Neural cell (in vitro differentiated cells): ENCODE measurements around the gene WNK2. TPM values are rescaled to one million over a fixed set of nuclear protein-coding genes. Genes with fewer than 3 reads are reported as not detected.
A peak's percentile ranks its signal among the peaks of the same experiment; 100 is the strongest.

Source experiments
- H2AFZ ChIP-seq: fragments of 200-600, 300-800 bp; sonication (generic), shearing (Covaris generic); 2 replicates; pipeline ENCODE4 v1.6.0; 2014; ENCODE audit warnings: low read depth, mild to moderate bottlenecking, antibody characterized with exemption, low read length, moderate library complexity
- H3F3A ChIP-seq: fragments of 200-600 bp; shearing (Covaris generic); 2 replicates; pipeline ENCODE4 v1.6.1; 2016; ENCODE audit warnings: mild to moderate bottlenecking, moderate library complexity, mixed read lengths, antibody characterized with exemption, low read length; ENCODE audit not compliant: insufficient read depth, poor library complexity, severe bottlenecking
- H3K27ac ChIP-seq: fragments of 200-600, 300-800 bp; sonication (generic), shearing (Covaris generic); 2 replicates; pipeline ENCODE4 v1.5.1; 2014; ENCODE audit warnings: mild to moderate bottlenecking, low read length, moderate library complexity
- H3K27me3 ChIP-seq: fragments of 300-800, 200-600 bp; sonication (generic), shearing (Covaris generic); 2 replicates; pipeline ENCODE4 v1.6.0; 2014; ENCODE audit warnings: mild to moderate bottlenecking, low read depth, low read length, moderate library complexity; ENCODE audit not compliant: insufficient read depth
- H3K36me3 ChIP-seq: fragments of 300-800, 200-600 bp; sonication (generic), shearing (Covaris generic); 2 replicates; pipeline ENCODE4 v1.5.1; 2014; ENCODE audit warnings: mild to moderate bottlenecking, antibody characterized with exemption, low read length, moderate library complexity; ENCODE audit not compliant: insufficient read depth
- H3K4me2 ChIP-seq: fragments of 300-800, 200-600 bp; sonication (generic), shearing (Covaris generic); 2 replicates; pipeline ENCODE4 v1.6.0; 2014; ENCODE audit warnings: mild to moderate bottlenecking, low read length
- H3K4me3 ChIP-seq: fragments of 300-800, 200-600 bp; sonication (generic), shearing (Covaris generic); 2 replicates; pipeline ENCODE4 v1.5.1; 2014; ENCODE audit warnings: mild to moderate bottlenecking, low read length, moderate library complexity
- H3K79me2 ChIP-seq: fragments of 200-600 bp; shearing (Covaris generic); replicated peaks from 2 replicates; pipeline ENCODE4 v1.6.0; 2014; ENCODE audit warnings: mild to moderate bottlenecking, low read length, moderate library complexity; ENCODE audit not compliant: insufficient read depth
- H3K9ac ChIP-seq: fragments of 300-800, 200-600 bp; sonication (generic), shearing (Covaris generic); 2 replicates; pipeline ENCODE4 v1.6.1; 2016; ENCODE audit warnings: mild to moderate bottlenecking, low read length, mixed read lengths
- H3K9me2 ChIP-seq: fragments of 200-600 bp; shearing (Covaris generic); 2 replicates; pipeline ENCODE4 v1.6.1; 2016; ENCODE audit warnings: mild to moderate bottlenecking, low read length, mixed read lengths; ENCODE audit not compliant: insufficient read depth
- H3K9me3 ChIP-seq: fragments of 200-600, 300-800 bp; sonication (generic), shearing (Covaris generic); 2 replicates; pipeline ENCODE4 v1.6.1; 2016; ENCODE audit warnings: mild to moderate bottlenecking, mixed run types, low read length, moderate library complexity, mixed read lengths
- H4K20me1 ChIP-seq: fragments of 200-600 bp; shearing (Covaris generic); 2 replicates; pipeline ENCODE4 v1.6.1; 2016; ENCODE audit warnings: mild to moderate bottlenecking, mixed run types; ENCODE audit not compliant: insufficient read depth
- EP300 ChIP-seq: fragments of 450-650 bp; conservative IDR thresholded peaks from 2 replicates; pipeline ENCODE4 v1.6.1; 2014; ENCODE audit warnings: antibody characterized with exemption, mild to moderate bottlenecking, moderate library complexity; ENCODE audit not compliant: poor library complexity, severe bottlenecking
- EZH2 ChIP-seq: fragments of 200-600, 300-800 bp; shearing (Covaris generic), sonication (generic); IDR thresholded peaks from 2 replicates; pipeline ENCODE4 v1.6.1; 2014; ENCODE audit warnings: antibody characterized with exemption, low read length, borderline replicate concordance, mild to moderate bottlenecking; ENCODE audit not compliant: insufficient read depth, poor library complexity, severe bottlenecking
- MXI1 ChIP-seq: fragments of 450-650 bp; conservative IDR thresholded peaks from 2 replicates; pipeline ENCODE4 v1.6.1; 2014; ENCODE audit warnings: antibody characterized with exemption, mild to moderate bottlenecking; ENCODE audit not compliant: poor library complexity, severe bottlenecking
- POLR2AphosphoS5 ChIP-seq: IDR thresholded peaks from 2 replicates; pipeline ENCODE4 v1.6.1; 2012
- RAD21 ChIP-seq: fragments of 450-650 bp; conservative IDR thresholded peaks from 2 replicates; pipeline ENCODE4 v1.6.1; 2014; ENCODE audit warnings: antibody characterized with exemption, mild to moderate bottlenecking, moderate library complexity
- SMC3 ChIP-seq: fragments of 450-650 bp; conservative IDR thresholded peaks from 2 replicates; pipeline ENCODE4 v1.6.1; 2014; ENCODE audit warnings: antibody characterized with exemption, mild to moderate bottlenecking, moderate library complexity; ENCODE audit not compliant: poor library complexity
- TAF1 ChIP-seq: IDR thresholded peaks from 2 replicates; pipeline ENCODE4 v1.6.1; 2012; ENCODE audit warnings: low read depth
- polyA plus RNA-seq: library from polyadenylated mRNA; depleted of rRNA; stranded (reverse); fragments of >200 nt; gene quantifications from 2 replicates; pipeline ENCODE4 v1.2.3, GENCODE V29; 2014
- TF ChIP-seq, protein P1 (sequence below): fragments of 450-650 bp; IDR thresholded peaks from 2 replicates; pipeline ENCODE4 v1.5.1; 2014; ENCODE audit warnings: antibody characterized with exemption, mild to moderate bottlenecking, moderate library complexity; ENCODE audit not compliant: poor library complexity, severe bottlenecking
- TF ChIP-seq, protein P2 (sequence below): IDR thresholded peaks from 2 replicates; pipeline ENCODE4 v1.6.1; 2012; ENCODE audit warnings: borderline replicate concordance

WNK2 gene
- polyA plus RNA-seq, 1 donor from 2014 or later: 37.1 TPM

- Histone ChIP-seq H3K79me2 (peaks cover 29% of the 10 kb centered on the region), H3K27me3 (no peaks in the 10 kb centered on the region), H3K9me3 (no peaks in the 10 kb centered on the region), H3K27ac (peak overlapping the region; percentile 93), H2AFZ (no peak overlapping the region), H3K36me3 (no peaks in the 10 kb centered on the region), H3K4me2 (no peak overlapping the region), H3K9ac (no peak overlapping the region), H3K4me3 (peak overlapping the region; percentile 49), H3K9me2 (no peaks in the 10 kb centered on the region), H4K20me1 (no peaks in the 10 kb centered on the region), H3F3A (peaks cover 5% of the 10 kb centered on the region)
- TF ChIP-seq, protein P1, sequence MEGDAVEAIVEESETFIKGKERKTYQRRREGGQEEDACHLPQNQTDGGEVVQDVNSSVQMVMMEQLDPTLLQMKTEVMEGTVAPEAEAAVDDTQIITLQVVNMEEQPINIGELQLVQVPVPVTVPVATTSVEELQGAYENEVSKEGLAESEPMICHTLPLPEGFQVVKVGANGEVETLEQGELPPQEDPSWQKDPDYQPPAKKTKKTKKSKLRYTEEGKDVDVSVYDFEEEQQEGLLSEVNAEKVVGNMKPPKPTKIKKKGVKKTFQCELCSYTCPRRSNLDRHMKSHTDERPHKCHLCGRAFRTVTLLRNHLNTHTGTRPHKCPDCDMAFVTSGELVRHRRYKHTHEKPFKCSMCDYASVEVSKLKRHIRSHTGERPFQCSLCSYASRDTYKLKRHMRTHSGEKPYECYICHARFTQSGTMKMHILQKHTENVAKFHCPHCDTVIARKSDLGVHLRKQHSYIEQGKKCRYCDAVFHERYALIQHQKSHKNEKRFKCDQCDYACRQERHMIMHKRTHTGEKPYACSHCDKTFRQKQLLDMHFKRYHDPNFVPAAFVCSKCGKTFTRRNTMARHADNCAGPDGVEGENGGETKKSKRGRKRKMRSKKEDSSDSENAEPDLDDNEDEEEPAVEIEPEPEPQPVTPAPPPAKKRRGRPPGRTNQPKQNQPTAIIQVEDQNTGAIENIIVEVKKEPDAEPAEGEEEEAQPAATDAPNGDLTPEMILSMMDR: no peak
- TF ChIP-seq EP300 (no peak), EZH2 (no peak), TAF1 (no peak), SMC3 (no peak), MXI1 (no peak), RAD21 (no peak)
These were observed 20.6 kb downstream of the WNK2 start for GRCh38 chr9:93204470-93205043.

DNA sequence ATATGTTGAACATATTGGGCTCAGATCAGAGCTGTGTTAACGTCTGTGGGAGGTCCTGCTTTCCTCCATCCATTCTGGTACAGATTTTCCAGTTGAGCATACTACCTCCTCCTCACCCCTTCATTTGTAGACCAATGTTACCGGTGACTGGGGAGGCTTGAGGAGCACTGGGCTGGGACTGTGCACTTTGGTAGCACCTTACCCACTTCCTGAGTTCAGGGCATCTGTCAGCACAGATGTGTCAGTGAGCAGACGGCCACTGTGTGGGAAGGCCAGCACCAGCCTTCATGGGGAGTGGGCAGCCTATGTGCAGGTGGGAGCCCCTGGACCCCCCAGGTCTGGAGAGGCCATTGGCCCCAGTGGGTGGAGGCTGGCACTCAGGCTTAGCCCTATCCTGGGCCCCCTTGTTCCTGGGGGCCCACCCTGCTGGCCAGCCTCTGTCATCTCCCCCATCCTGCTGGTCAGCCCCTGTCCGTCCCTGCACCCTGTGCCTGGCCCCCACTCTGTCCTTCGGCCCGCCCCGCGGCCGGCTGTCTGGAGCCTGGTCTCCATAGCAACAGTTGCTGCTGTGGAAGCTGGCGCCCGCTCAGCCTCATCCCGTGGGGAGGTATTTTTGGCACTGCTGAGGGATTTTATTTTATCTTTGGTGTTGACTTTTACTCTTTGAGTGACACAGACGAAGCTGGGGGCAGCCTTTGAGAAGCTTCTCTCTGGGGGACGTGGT, 21.3 kb downstream of the WNK2 start:
- Histone ChIP-seq H3K79me2 (peaks cover 29% of the 10 kb centered on the region), H3K9ac (peak overlapping the region; percentile 35), H3K27ac (peak overlapping the region; percentile 93), H3F3A (peaks cover 5% of the 10 kb centered on the region), H3K4me3 (peak overlapping the region; percentile 49), H3K9me3 (no peaks in the 10 kb centered on the region), H2AFZ (no peak overlapping the region), H3K27me3 (no peaks in the 10 kb centered on the region), H4K20me1 (no peaks in the 10 kb centered on the region), H3K36me3 (no peaks in the 10 kb centered on the region), H3K9me2 (no peaks in the 10 kb centered on the region), H3K4me2 (peak overlapping the region; percentile 22)
- TF ChIP-seq EZH2 (no peak), EP300 (no peak), SMC3 (no peak), POLR2AphosphoS5 (no peak)
- TF ChIP-seq, protein P2, sequence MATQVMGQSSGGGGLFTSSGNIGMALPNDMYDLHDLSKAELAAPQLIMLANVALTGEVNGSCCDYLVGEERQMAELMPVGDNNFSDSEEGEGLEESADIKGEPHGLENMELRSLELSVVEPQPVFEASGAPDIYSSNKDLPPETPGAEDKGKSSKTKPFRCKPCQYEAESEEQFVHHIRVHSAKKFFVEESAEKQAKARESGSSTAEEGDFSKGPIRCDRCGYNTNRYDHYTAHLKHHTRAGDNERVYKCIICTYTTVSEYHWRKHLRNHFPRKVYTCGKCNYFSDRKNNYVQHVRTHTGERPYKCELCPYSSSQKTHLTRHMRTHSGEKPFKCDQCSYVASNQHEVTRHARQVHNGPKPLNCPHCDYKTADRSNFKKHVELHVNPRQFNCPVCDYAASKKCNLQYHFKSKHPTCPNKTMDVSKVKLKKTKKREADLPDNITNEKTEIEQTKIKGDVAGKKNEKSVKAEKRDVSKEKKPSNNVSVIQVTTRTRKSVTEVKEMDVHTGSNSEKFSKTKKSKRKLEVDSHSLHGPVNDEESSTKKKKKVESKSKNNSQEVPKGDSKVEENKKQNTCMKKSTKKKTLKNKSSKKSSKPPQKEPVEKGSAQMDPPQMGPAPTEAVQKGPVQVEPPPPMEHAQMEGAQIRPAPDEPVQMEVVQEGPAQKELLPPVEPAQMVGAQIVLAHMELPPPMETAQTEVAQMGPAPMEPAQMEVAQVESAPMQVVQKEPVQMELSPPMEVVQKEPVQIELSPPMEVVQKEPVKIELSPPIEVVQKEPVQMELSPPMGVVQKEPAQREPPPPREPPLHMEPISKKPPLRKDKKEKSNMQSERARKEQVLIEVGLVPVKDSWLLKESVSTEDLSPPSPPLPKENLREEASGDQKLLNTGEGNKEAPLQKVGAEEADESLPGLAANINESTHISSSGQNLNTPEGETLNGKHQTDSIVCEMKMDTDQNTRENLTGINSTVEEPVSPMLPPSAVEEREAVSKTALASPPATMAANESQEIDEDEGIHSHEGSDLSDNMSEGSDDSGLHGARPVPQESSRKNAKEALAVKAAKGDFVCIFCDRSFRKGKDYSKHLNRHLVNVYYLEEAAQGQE: no peak
- TF ChIP-seq, protein P1: no peak
